Anterior cingulate cortex (tissue), 58 donors: ENCODE measurements around the gene RRP9.

Source experiments
- DNase-seq, 58 donors: peaks; one replicate each; lab custom pipeline; 2025; lab: John Stamatoyannopoulos, UW

RRP9 gene

DNA sequence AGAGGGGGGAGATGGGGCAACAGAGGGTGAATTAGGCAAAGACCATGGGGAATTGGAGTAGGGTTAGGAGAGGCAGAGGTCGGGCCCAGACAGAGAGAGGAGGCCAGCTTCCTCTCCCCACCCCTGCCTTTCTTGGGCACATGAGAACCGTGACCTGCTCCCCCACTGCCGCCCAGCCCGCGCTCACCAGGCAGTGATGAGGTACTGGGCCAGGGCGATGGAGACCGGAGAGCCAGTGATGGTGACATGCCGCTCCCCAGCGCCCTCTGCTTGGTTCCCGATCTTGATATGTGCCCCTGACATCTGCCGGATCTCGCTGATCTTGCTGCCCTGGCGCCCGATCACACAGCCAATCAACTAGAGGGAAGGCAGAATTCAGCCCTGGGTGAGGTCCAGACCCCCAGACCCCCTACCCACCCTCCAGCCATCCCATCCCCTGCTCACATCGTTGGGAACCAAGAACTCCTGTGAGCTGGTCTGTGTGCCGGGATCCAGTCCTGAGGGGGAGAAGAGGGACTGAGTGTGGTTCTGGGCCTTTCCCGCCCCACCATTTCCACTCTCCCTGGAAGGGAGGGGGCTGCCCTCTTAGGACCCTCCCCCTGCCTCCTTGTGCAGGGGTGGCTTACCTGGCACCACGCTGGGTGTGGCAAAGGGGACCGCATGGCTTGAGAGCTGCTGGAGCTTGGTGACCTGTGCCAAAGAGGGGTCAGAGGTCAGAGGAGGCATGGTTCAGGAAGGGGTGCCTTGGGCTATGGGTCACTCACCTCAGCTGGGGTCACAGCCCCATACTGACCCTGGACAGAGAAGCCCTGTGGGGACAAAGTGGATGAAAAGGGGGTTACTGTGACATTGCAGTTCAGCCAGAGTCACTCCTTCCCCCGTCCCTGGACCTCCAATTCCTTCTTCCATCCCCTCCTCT lies 17.2 kb upstream of the RRP9 start:
- no peak for DNase-seq

DNA sequence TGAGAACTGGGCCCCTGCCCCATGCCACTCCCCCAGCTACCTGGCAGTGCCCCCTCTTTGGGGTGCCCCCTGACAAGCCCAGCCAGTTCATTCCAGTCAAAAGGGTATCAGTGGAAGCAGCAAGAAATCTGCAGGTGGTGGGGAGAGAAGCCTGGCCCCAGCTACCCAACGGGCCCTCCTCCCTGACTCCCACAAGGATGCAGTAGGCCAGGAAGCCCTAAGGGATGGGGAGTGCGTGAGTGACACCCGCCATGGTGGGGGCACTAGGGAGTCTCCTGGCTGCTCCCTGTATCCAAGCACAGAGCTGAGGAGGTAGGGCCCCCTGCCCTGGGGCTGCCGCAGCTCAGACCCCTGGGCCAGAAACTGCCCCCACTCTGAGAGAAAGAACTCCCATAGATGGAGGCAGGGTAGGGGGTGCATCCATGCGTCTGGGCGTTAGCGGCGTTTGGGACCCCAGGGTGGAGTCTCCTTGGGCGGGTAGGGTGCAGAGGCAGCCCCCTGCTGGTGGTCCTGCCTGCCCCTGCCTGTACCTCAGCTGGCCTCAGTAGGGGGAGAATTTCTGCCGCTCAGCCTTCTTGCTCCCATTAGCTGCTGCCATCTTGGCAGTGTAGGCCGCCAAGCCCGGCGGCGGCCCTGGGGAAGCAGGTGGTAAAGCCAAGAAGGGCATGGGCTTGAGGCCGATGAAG lies 16.0 kb upstream of the RRP9 start:
- no peak for DNase-seq

DNA sequence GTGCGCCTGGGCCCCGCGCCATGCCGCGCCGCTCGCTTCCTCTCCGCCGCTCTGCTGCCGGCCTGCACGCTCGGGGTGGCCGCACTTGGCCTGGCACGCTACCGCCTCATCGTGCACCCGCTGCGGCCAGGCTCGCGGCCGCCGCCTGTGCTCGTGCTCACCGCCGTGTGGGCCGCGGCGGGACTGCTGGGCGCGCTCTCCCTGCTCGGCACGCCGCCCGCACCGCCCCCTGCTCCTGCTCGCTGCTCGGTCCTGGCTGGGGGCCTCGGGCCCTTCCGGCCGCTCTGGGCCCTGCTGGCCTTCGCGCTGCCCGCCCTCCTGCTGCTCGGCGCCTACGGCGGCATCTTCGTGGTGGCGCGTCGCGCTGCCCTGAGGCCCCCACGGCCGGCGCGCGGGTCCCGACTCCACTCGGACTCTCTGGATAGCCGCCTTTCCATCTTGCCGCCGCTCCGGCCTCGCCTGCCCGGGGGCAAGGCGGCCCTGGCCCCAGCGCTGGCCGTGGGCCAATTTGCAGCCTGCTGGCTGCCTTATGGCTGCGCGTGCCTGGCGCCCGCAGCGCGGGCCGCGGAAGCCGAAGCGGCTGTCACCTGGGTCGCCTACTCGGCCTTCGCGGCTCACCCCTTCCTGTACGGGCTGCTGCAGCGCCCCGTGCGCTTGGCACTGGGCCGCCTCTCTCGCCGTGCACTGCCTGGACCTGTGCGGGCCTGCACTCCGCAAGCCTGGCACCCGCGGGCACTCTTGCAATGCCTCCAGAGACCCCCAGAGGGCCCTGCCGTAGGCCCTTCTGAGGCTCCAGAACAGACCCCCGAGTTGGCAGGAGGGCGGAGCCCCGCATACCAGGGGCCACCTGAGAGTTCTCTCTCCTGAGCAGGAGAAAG lies 14.4 kb upstream of the RRP9 start:
- DNase-seq: peak in 46 of 58 donors; percentile 15 to 81 (median 63)

DNA sequence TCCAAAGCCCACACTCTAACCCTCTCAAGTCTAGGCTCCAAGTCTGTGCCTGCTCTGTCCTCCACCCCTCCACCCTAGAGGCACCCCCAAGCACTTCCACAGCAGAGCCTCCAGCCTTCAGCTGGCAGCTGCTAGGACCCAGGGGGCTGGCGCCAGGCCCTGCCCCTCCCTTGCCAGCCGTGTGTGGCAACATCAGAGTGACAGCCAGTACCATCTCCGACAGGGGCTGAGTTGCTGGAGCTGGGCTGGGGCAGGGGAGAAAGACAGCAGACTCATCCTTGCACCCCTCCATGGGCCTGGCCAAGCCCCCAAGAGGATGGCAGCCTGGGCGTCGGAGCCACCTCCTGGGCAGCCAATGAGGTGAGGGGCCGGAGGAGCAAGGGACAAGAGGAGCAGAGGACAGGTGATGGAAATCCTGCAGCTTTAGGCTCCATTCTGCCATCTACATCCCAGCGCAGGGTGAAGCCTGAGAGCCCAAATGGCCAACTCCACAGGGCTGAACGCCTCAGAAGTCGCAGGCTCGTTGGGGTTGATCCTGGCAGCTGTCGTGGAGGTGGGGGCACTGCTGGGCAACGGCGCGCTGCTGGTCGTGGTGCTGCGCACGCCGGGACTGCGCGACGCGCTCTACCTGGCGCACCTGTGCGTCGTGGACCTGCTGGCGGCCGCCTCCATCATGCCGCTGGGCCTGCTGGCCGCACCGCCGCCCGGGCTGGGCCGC lies 13.6 kb upstream of the RRP9 start, which contains the start of gene GPR62:
GPR62 (plus strand) TSS at position 207 of the 718 bp plus-strand sequence; CDS start at position 479, 272 bp downstream.
- peak in 53 of 58 donors; percentile 19 to 92 (median 71) for DNase-seq

DNA sequence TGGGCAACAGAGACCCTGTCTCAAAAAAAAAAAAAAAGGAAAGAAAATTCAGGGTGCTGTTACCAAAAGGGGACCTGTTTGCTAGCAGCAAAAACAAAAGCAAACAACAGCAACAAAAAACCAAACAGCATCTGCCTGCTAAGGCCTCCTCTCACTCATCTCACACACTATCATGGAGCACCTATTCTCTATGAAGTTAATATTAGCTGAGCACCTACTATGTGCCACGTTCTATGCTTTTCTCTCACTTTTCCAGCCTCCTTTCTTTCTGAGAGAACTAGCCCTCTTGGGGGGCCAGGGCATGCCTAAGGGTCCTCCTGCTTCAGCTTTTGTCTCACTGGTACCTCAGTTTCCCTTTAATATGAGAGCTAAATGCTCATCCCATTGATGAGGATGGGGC lies 13.0 kb upstream of the RRP9 start:
- no peak for DNase-seq

DNA sequence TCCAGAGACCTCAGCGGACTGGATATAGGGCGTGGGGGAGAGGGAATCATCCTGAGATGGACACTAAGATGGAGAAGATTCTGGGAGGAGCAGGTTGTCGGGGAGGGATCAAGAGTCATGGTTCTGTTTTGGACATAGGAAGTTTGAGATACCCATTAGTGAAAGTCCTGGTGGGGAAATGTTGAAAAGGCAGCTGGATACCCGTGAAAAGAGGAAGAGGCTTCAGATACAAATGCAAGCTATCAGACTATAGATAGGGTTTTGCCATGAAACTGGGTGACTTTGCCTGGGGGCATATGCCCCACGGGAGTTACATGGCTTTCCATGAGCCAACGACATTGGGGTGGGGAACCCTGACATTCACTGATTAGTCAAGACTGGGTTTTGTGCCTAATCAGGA lies 12.4 kb upstream of the RRP9 start:
- DNase-seq: no peak

DNA sequence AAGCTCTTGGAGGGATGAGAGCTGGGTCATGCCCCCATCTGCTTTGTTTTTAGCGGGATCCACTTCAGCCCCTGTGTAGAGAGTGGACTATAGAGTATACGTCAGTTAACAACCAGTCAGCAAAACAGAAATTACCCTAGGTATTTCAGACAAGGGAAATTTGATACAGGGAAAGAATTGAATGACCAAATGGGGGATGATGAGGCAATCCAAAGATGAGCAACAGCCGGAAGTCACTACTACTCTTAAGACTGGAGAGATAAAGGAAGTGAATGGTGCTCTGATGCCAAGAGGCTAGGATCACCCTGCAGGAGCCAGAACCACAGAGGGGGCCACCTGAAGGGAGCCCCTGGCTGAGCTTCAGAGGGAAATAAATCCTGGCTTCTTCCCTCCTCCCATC lies 11.7 kb upstream of the RRP9 start:
- no peak for DNase-seq

DNA sequence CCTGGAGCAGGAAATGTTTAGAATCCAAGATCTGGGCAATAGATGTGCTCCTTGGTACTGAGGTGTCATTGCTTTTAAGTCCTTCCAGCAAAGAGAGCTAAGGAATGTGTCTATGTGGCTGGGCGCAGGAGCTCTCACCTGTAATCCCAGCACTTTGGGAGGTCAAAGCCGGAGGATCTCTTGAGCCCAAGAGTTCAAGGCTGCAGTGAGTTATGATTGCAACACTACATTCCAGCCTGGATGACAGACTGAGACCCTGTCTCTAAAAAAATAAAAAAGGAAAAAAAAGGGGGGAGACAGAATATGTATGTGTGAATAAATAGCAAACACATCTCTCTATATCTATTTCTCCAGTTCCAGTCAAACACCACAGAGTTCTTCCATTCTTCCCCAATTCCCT lies 9.2 kb upstream of the RRP9 start:
- DNase-seq: no peak

DNA sequence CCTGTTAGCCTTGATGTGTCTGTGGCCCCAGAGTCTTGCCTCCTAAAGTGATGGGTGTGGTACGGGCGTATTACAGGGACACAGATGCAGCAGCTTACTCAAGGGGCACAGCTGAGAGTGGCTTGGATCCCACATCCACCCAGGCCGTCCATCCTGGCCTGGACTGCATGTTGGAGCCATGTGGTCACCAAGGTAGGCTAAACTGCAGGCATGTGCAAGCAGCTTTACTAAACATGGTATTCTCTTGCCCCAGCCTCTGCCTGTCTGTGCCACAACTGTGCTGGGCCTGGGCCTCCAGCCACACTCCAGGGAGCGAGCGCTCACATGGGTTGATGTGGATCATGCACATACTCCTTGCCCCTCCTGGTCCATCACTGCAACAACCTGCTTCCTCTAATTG lies 7.4 kb upstream of the RRP9 start:
- DNase-seq: no peak

DNA sequence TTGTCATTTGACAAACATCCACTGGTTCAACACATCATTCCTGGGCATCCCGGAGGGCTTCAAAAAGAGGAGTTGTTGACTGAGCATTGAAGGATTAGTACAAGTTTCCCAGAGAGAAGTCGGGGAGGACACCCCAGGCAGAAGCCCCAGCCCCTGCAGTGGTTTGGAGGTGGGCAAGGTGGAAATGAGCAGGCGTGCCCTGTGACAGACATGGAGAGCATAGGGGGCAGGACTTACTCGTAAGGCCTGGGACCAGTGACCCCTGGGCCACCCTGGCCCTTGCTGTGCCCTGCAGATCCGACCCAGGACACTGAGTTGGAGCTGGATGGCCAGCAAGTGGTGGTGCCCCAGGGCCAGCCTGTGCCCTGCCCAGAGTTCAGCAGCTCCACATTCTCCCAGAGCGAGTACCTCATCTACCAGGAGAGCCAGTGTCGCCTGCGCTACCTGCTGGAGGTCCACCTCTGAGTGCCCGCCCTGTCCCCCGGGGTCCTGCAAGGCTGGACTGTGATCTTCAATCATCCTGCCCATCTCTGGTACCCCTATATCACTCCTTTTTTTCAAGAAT lies 6.4 kb upstream of the RRP9 start:
- no peak for DNase-seq

DNA sequence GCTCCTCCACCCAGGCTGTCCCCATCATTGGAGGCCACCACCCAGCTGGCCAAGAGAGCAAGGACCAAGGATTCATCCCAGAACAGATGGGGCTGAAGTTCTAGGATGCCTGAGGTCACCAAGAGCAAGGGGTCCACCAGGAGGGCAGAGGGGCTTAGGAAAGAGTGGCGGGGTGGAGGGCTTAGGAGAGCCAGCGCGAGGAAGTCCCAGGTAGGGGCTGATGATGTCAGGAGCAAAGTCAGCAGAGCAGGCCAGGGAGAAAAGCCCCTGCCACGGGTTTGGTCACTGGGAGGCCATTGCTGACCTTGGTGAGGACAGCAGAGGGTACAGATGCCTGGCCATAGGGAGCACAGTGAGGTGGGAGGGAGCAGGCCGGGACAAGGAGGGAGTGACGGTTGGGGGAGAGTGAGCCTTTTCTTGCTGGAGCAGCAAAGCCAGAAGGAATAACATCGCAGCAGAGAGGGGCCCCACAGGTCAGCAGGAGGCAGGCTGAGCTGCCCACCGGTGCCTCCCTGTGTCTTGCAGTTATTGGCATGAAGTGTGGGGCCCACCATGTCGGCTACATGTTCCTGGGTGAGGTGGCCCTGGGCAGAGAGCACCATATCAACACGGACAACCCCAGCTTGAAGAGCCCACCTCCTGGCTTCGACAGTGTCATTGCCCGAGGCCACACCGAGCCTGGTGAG lies 5.7 kb upstream of the RRP9 start:
- no peak for DNase-seq

DNA sequence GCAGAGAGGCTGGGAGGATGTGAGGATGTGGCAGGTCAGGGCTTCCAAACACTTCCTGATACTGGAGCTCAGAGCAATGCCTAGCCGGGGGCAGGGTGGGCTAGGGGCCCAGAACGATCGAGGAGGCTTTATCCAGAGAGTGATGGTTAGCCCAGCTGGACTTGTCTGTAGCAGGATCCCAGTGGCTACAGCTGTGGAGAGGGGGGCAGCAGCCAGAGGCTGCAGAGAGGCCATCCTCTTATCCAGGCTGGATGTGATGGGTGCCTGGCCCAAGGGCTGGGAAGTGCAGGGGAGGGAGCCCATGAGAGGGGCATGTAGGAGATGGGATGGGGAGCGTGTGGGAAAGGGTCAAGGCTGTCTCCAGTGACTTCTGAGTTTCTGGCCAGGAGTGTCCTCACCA lies 5.1 kb upstream of the RRP9 start:
- no peak for DNase-seq

DNA sequence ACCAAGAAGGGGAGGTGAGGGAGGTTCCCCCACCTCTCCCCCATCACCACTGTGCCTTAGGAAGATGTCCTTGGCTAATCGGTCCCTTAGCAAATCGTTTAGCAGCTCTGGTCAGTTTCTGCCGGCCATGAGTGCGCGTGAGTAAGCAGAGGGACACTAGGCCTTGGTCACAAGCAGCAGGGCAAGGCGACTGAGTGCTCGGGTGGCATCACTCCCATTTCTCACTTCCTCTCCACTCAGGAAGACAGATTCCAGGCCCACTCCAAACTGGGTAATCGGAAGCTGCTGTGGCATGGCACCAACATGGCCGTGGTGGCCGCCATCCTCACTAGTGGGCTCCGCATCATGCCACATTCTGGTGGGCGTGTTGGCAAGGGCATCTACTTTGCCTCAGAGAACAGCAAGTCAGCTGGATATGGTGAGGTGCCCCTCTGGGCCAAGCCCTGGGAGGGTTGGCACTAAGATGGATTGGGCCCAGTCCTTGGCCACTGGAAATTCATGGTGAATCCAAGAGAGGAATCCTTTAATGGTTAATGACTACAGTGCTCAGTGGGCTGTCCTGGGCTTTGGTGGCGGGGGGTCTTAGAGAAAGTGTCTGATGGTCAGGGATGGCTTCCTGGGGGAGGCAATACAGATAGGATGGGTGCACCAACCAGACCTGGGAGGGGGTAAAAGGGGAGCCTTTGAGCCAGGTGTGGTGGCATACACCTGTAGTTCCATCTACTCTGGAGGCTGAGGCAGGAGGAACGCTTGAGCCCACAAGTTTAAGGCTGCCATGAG lies 4.4 kb upstream of the RRP9 start:
- no peak for DNase-seq

DNA sequence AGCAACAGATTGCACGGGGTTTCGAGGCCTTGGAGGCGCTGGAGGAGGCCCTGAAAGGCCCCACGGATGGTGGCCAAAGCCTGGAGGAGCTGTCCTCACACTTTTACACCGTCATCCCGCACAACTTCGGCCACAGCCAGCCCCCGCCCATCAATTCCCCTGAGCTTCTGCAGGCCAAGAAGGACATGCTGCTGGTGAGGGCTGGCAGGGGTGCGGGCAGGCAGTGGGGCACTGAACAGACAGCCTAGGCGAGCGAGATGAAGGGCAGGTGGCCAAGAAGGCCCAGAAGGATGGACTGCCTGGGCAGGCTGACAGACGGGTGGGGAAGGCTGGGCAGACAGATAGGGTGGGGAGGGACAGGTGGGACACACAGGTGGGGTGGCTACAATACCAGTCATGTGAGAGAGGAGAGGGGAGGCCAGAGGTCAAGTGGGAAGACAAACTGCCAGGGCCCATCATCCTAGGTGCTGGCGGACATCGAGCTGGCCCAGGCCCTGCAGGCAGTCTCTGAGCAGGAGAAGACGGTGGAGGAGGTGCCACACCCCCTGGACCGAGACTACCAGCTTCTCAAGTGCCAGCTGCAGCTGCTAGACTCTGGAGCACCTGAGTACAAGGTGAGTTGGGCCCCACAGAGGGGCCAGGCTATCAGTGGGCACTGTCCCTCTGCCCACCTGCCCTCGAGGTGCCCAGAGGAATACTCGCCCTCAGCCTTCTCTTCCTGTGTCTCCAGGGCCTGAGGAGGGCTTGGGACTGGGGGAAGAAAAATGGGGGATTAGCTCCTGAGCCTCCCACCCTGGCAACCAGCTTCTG lies 3.5 kb upstream of the RRP9 start:
- no peak for DNase-seq

DNA sequence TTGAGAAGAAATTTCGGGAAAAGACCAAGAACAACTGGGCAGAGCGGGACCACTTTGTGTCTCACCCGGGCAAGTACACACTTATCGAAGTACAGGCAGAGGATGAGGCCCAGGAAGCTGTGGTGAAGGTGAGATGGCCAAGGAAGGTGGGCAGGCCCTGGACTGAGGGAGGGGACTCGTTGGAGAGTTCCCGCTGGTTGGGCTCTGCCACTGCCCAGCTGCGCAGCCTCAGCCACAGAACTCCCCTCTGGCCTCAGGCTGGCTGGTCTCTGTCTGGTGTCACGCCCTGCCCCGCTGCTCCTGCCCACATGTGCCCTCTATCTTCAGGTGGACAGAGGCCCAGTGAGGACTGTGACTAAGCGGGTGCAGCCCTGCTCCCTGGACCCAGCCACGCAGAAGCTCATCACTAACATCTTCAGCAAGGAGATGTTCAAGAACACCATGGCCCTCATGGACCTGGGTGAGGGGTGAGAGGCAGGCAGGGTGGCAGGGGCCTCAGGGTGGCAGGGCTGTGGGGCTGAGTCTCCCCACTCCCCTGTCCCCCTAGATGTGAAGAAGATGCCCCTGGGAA lies 2.8 kb upstream of the RRP9 start:
- DNase-seq: no peak

DNA sequence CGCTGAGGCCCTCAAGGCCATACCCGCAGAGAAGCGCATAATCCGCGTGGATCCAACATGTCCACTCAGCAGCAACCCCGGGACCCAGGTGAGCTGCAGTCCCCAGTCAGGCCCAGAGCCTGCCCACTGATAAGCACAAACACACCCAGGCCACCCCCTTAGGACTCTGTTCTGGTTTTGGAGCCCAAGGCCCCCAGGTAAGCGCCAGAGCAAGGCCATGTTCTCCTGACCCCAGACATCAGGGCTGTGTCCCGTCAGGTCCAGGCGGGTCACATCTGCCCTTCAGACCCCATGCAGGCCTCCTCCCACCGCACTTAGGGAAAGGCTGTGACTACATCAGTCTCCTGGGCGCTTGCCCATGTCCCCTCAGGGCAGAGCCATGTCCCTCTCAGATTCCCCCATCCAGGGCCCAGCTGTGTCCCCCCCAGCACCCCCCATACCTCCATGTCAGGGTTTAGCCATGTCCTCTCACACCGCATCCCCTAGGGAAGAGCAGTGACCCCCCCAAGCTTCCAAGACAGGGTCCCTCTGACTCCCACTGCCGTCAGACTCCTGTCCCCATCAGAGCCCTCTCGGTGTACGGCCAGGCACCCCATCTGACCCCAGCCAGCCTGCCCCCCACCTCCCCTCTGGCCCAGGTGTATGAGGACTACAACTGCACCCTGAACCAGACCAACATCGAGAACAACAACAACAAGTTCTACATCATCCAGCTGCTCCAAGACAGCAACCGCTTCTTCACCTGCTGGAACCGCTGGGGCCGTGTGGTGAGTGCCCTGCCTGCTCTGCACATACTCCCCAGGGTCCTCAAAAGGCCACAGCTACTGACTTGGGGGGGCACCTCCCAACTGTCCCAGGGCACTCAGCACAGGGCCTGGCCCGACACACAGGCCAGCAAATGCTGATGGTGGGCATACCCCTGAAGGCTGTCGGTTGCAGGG lies 2.0 kb upstream of the RRP9 start:
- no peak for DNase-seq
